K562 (cell line): ENCODE results near the gene LYPD6B. TPM values are rescaled to one million over a fixed set of nuclear protein-coding genes. Genes with fewer than 3 reads are reported as not detected.

ENCODE experiments used
- ATAC-seq: fragments of 200-7000 bp; cut with Tn5 transposase; 3 replicates; pipeline ENCODE4 v1.9.1; 2020; ENCODE audit warnings: moderate library complexity
- BruUV-seq: library from RNA; stranded (reverse); fragments of 400-500 nt; replicated peaks from 2 replicates; lab custom pipeline; 2021; lab: Mats Ljungman, UMichigan
- CTCF ChIA-PET: fragments of 300-600 bp; formaldehyde crosslinking; extraction: SDS; loops from one replicate; lab custom pipeline; 2021; ENCODE audit warnings: low intra/inter-chr PET ratio; lab: Yijun Ruan, JAX
- POLR2A ChIA-PET: fragments of 300-600, 350-650 bp; sonication (Branson Sonifier 250); formaldehyde crosslinking; extraction: SDS; loops from one replicate; lab custom pipeline; 2021; ENCODE audit warnings: antibody characterized with exemption, inconsistent platforms; lab: Yijun Ruan, JAX
- DNase-seq, 4 experiments: peaks; one replicate each; pipeline versions ENCODE4 v3.0.0 to v3.0.0-alpha.2; 2011 to 2018; ENCODE audit warnings: low spot score in 3 of 4, mixed read lengths in 3 of 4; ENCODE audit errors: extremely low read depth in 1 of 4
- FAIRE-seq: peaks from 2 replicates; lab custom pipeline; 2011; peaks lifted over from hg19 to GRCh38; lab: Jason Lieb, UNC
- H2AFZ ChIP-seq: 2 replicates; pipeline ENCODE4 v1.6.0; 2011; ENCODE audit warnings: low read depth, low read length, control low read depth, inconsistent platforms
- H3K27ac ChIP-seq: fragments of 200-600 bp; 3 replicates; pipeline ENCODE4 v1.8.0; 2011; ENCODE audit warnings: low read depth, mild to moderate bottlenecking, control low read depth, inconsistent platforms, low read length, moderate library complexity, mixed read lengths; ENCODE audit errors: extremely low read depth
- H3K27me3 ChIP-seq, 2 experiments: fragments of 300-600 bp in 1 of 2; 2 replicates in 1 of 2; 3 replicates in 1 of 2; pipeline versions ENCODE4 v1.6.0 to v1.8.0; 2011; ENCODE audit warnings: inconsistent platforms in 2 of 2, low read length in 2 of 2, mild to moderate bottlenecking in 1 of 2, mixed read lengths in 1 of 2, moderate library complexity in 1 of 2; ENCODE audit not compliant: control insufficient read depth in 2 of 2, insufficient read depth in 2 of 2
- H3K36me3 ChIP-seq: fragments of 300-600 bp; 3 replicates; pipeline ENCODE4 v1.8.0; 2011; ENCODE audit warnings: mild to moderate bottlenecking, low read length, inconsistent platforms; ENCODE audit not compliant: control insufficient read depth, insufficient read depth
- H3K4me1 ChIP-seq, 2 experiments: fragments of 200-600 bp in 1 of 2; replicated peaks in 1 of 2; 2 replicates in 1 of 2; 3 replicates in 1 of 2; pipeline versions ENCODE4 v1.5.1 to v1.8.0; 2011; ENCODE audit warnings: inconsistent platforms in 2 of 2, low read length in 2 of 2, mild to moderate bottlenecking in 1 of 2, mixed read lengths in 1 of 2, moderate library complexity in 1 of 2; ENCODE audit not compliant: control insufficient read depth in 2 of 2, insufficient read depth in 2 of 2
- H3K4me2 ChIP-seq: 2 replicates; pipeline ENCODE4 v1.6.1; 2011; ENCODE audit warnings: low read length, control low read depth, inconsistent platforms, mixed read lengths; ENCODE audit not compliant: insufficient read depth
- H3K4me3 ChIP-seq: fragments of 200-600 bp; sonication (generic), shearing (Covaris generic); 2 replicates; pipeline ENCODE4 v1.5.1; 2016; ENCODE audit warnings: control low read depth, inconsistent platforms
- H3K79me2 ChIP-seq: fragments of 200-600 bp; 3 replicates; pipeline ENCODE4 v1.8.0; 2011; ENCODE audit warnings: low read length, inconsistent platforms; ENCODE audit not compliant: control insufficient read depth, insufficient read depth
- H3K9ac ChIP-seq, 2 experiments: 2 replicates each; pipeline versions ENCODE4 v1.6.0 to v1.6.1; 2011; ENCODE audit warnings: low read depth in 2 of 2, low read length in 2 of 2, control low read depth in 1 of 2, inconsistent platforms in 1 of 2, mild to moderate bottlenecking in 1 of 2, mixed read lengths in 1 of 2; ENCODE audit not compliant: insufficient read depth in 1 of 2
- H3K9me1 ChIP-seq: one replicate; pipeline ENCODE4 v1.6.0; 2011; ENCODE audit warnings: inconsistent platforms, mild to moderate bottlenecking, low read length, moderate library complexity; ENCODE audit not compliant: control insufficient read depth, insufficient read depth
- H3K9me3 ChIP-seq: replicated peaks from 2 replicates; pipeline ENCODE4 v1.5.1; 2011; ENCODE audit warnings: low read depth, low read length, inconsistent platforms; ENCODE audit not compliant: control insufficient read depth, insufficient read depth
- H4K20me1 ChIP-seq: replicated peaks from 2 replicates; pipeline ENCODE4 v1.6.1; 2011; ENCODE audit warnings: low read length, inconsistent platforms, mixed read lengths; ENCODE audit not compliant: control insufficient read depth, insufficient read depth
- ATF7 ChIP-seq: fragments of 450-650 bp; IDR thresholded peaks from 2 replicates; pipeline ENCODE4 v1.7.1; 2014; ENCODE audit warnings: mild to moderate bottlenecking, moderate library complexity
- HDGF ChIP-seq: fragments of 450-650 bp; IDR thresholded peaks from 2 replicates; pipeline ENCODE4 v1.6.1; 2016
- HNRNPLL ChIP-seq: fragments of 200-400 bp; formaldehyde crosslinking; IDR thresholded peaks from 2 replicates; pipeline ENCODE4 v1.6.1; 2017; ENCODE audit warnings: low read length, low read depth, mild to moderate bottlenecking; ENCODE audit not compliant: poor library complexity, severe bottlenecking
- RB1 ChIP-seq: fragments of 450-650 bp; IDR thresholded peaks from 2 replicates; pipeline ENCODE4 v1.6.1; 2017; ENCODE audit warnings: low read depth, mild to moderate bottlenecking
- SAFB2 ChIP-seq: fragments of 200-400 bp; formaldehyde crosslinking; IDR thresholded peaks from 2 replicates; pipeline ENCODE4 v1.6.1; 2018; ENCODE audit warnings: borderline replicate concordance, low read length, low read depth, moderate library complexity; ENCODE audit not compliant: severe bottlenecking
- TEAD2 ChIP-seq: fragments of 450-650 bp; IDR thresholded peaks from 2 replicates; pipeline ENCODE4 v1.6.1; 2016; ENCODE audit warnings: missing genetic modification characterization, control low read depth, missing compliant biosample characterization
- ZNF707 ChIP-seq: fragments of 250-450 bp; sonication (Bioruptor Pico); conservative IDR thresholded peaks from 2 replicates; pipeline ENCODE4 v1.8.0; 2022; ENCODE audit warnings: inconsistent platforms, mild to moderate bottlenecking, moderate library complexity
- WGBS: fragments of 100-300 bp; shearing (Covaris generic); methylation state at CpG from one replicate; pipeline ENCODE4 v1.1.6; 2016; ENCODE audit warnings: low coverage, mixed read lengths; ENCODE audit not compliant: insufficient coverage; ENCODE audit errors: missing lambda C conversion rate; 5-methylcytosine and 5-hydroxymethylcytosine counted together
- in situ Hi-C: fragments of 300-500 bp; cut with MboI; formaldehyde crosslinking; loops from 4 replicates; pipeline ENCODE4 v1.15.0; 2018; ENCODE audit warnings: inconsistent platforms, mixed read lengths
- intact Hi-C: fragments of 100-400 bp; cut with micrococcal nuclease; formaldehyde crosslinking; loops from 2 replicates; pipeline ENCODE4 v1.14.2; 2022
- polyA plus RNA-seq, 8 experiments: library from polyadenylated mRNA; depleted of rRNA in 4 of 8; stranded (reverse) in 5 of 8; unstranded in 3 of 8; fragments of >200 nt; fragmentation: Nextera tagmentation in 2 of 8; fragmentation: Illumina TruSeq in 1 of 8; extraction: Ambion mirVana in 2 of 8; extraction: Trizol in 1 of 8; gene quantifications; 2 replicates each; pipeline versions ENCODE4 v1.2.1 to v1.2.3, GENCODE V29; 2011 to 2014; ENCODE audit warnings: inconsistent platforms in 1 of 8, missing spikeins in 1 of 8
- total RNA-seq, 7 experiments: library from RNA; depleted of rRNA in 6 of 7; stranded (reverse); fragments of >200 nt in 6 of 7; fragmentation: Illumina TruSeq in 2 of 7; extraction: Trizol in 2 of 7; gene quantifications; 2 replicates each; pipeline versions ENCODE4 v1.2.1 to v1.2.3, GENCODE V29; 2011 to 2021; ENCODE audit warnings: low replicate concordance in 1 of 7

LYPD6B gene
- total and polyA plus RNA-seq, 9 of the 15 experiments (the other 6 are each of a cell fraction or from before 2014, with no cell fraction given), result not detected

GRCh38 chr2:149148194-149149006 lies 109.9 kb downstream of the LYPD6B start:
- Histone ChIP-seq H3K9me1 (no peaks in the 10 kb centered on the region), H3K9me3 (no peaks in the 10 kb centered on the region), H3K27ac (no peak overlapping the region), H4K20me1 (no peaks in the 10 kb centered on the region), H3K27me3 (no peaks in the 10 kb centered on the region), H3K4me3 (no peak overlapping the region), H3K9ac (no peak overlapping the region), H2AFZ (no peak overlapping the region), H3K79me2 (no peaks in the 10 kb centered on the region), H3K4me1 (no peaks in the 10 kb centered on the region), H3K4me2 (no peak overlapping the region), H3K36me3 (no peaks in the 10 kb centered on the region)
- intact Hi-C loops (no loop called here), in situ Hi-C loops (no loop called here)
- CTCF ChIA-PET, result no interaction called here
- no peak for FAIRE-seq
- POLR2A ChIA-PET, result no interaction called here
- ATAC-seq, result no peak
- TF ChIP-seq ZNF707 (no peak), RB1 (no peak), HNRNPLL (no peak), TEAD2 (tag) (no peak), ATF7 (no peak), HDGF (no peak), SAFB2 (no peak)
- no TSS peak for BruUV-seq
- no peak for DNase-seq
- 1% methylated on average over 6 of the region's 6 CpGs for WGBS
